Left ventricle myocardium inferior (tissue), 1 donor: ENCODE results near the gene SEMA4C. TPM values are rescaled to one million over a fixed set of nuclear protein-coding genes. Genes with fewer than 3 reads are reported as not detected.

Experiments used
- DNase-seq: peaks from one replicate; pipeline ENCODE4 v3.0.0-alpha.2; 2020
- H3K27ac ChIP-seq: fragments of 200-600 bp; replicated peaks from 2 replicates; pipeline ENCODE4 v1.8.0; 2021
- H3K27me3 ChIP-seq: fragments of 200-600 bp; 2 replicates; pipeline ENCODE4 v1.8.0; 2021; ENCODE audit warnings: low read depth
- H3K36me3 ChIP-seq: fragments of 200-600 bp; 2 replicates; pipeline ENCODE4 v1.8.0; 2021
- H3K4me1 ChIP-seq: fragments of 200-600 bp; 2 replicates; pipeline ENCODE4 v1.8.0; 2021
- H3K4me3 ChIP-seq: fragments of 200-600 bp; 2 replicates; pipeline ENCODE4 v1.8.0; 2021; ENCODE audit warnings: mild to moderate bottlenecking, moderate library complexity
- H3K9me3 ChIP-seq: fragments of 200-600 bp; replicated peaks from 2 replicates; pipeline ENCODE4 v1.8.0; 2021
- CTCF ChIP-seq: fragments of 200-600 bp; IDR thresholded peaks from 2 replicates; pipeline ENCODE4 v1.8.0; 2021; ENCODE audit warnings: antibody characterized with exemption, mild to moderate bottlenecking, borderline replicate concordance
- intact Hi-C: fragments of 100-400 bp; cut with micrococcal nuclease; formaldehyde crosslinking; loops from one replicate; pipeline ENCODE4 v1.11.0; 2022
- total RNA-seq: library from RNA; stranded (reverse); fragmentation: NEBNext Ultra II Directional; extraction: Animal tissue kit (Norgen Biotek cat#: 25700); gene quantifications from one replicate; pipeline ENCODE4 v1.2.1, GENCODE V29; 2021
- donor health status: DM: no; HTN: yes; CAD: no; lungs with severe emphysema.

The SEMA4C gene
- total RNA-seq, 1 donor from 2014 or later = 16.6 TPM

GRCh38 chr2:96900237-96900636, 30.4 kb upstream of the SEMA4C start:
- TF ChIP-seq CTCF = no peak
- Histone ChIP-seq H3K36me3 (no peaks in the 10 kb centered on the region), H3K27ac (no peak overlapping the region), H3K4me3 (no peak overlapping the region), H3K4me1 (peaks cover 14% of the 10 kb centered on the region), H3K27me3 (no peaks in the 10 kb centered on the region), H3K9me3 (no peaks in the 10 kb centered on the region)
- intact Hi-C loops = no loop called here
- DNase-seq = no peak

GRCh38 chr2:96899413-96899741, 29.5 kb upstream of the SEMA4C start:
- Histone ChIP-seq H3K4me3 (no peak overlapping the region), H3K27ac (no peak overlapping the region), H3K27me3 (no peaks in the 10 kb centered on the region), H3K4me1 (peaks cover 16% of the 10 kb centered on the region), H3K9me3 (no peaks in the 10 kb centered on the region), H3K36me3 (no peaks in the 10 kb centered on the region)
- TF ChIP-seq CTCF = no peak
- no peak for DNase-seq
- intact Hi-C loops = no loop called here

GRCh38 chr2:96898641-96899412, 28.9 kb upstream of the SEMA4C start:
- DNase-seq = no peak
- no peak overlapping the region for H3K4me3 ChIP-seq
- no peak overlapping the region for H3K27ac ChIP-seq
- TF ChIP-seq CTCF = no peak
- no peaks in the 10 kb centered on the region for H3K9me3 ChIP-seq
- H3K36me3 ChIP-seq = no peaks in the 10 kb centered on the region
- intact Hi-C loops = no loop called here
- H3K4me1 ChIP-seq = peaks cover 16% of the 10 kb centered on the region
- H3K27me3 ChIP-seq = no peaks in the 10 kb centered on the region

GRCh38 chr2:96898135-96898505, 28.2 kb upstream of the SEMA4C start:
- Histone ChIP-seq H3K4me1 (peaks cover 16% of the 10 kb centered on the region), H3K27me3 (no peaks in the 10 kb centered on the region), H3K4me3 (no peak overlapping the region), H3K27ac (no peak overlapping the region), H3K36me3 (no peaks in the 10 kb centered on the region), H3K9me3 (no peaks in the 10 kb centered on the region)
- intact Hi-C loops = no loop called here
- TF ChIP-seq CTCF = no peak
- DNase-seq = no peak

GRCh38 chr2:96897491-96898134, 27.7 kb upstream of the SEMA4C start:
- no peak overlapping the region for H3K27ac ChIP-seq
- no peaks in the 10 kb centered on the region for H3K36me3 ChIP-seq
- no peak for DNase-seq
- no peak overlapping the region for H3K4me3 ChIP-seq
- no peaks in the 10 kb centered on the region for H3K9me3 ChIP-seq
- intact Hi-C loops = no loop called here
- TF ChIP-seq CTCF = no peak
- peaks cover 16% of the 10 kb centered on the region for H3K4me1 ChIP-seq
- no peaks in the 10 kb centered on the region for H3K27me3 ChIP-seq
